A673 (cell line): ENCODE data around the gene GALNTL6.

Source experiments
- CTCF ChIP-seq: fragments of 300-800, 200-600 bp; sonication (generic); conservative IDR thresholded peaks from 2 replicates; pipeline ENCODE4 v1.5.1; 2017; ENCODE audit warnings: low read depth, mild to moderate bottlenecking, antibody characterized with exemption, low read length, moderate library complexity, mixed read lengths
- EZH2 ChIP-seq: fragments of 200-600 bp; sonication (generic); IDR thresholded peaks from 2 replicates; pipeline ENCODE4 v1.6.1; 2017; ENCODE audit warnings: borderline replicate concordance, low read depth, mild to moderate bottlenecking, mixed read lengths, antibody characterized with exemption, low read length; ENCODE audit not compliant: poor library complexity, severe bottlenecking

- peak; percentile 38; the same call in 1 of the 2 replicates for TF ChIP-seq CTCF
- no peak for TF ChIP-seq EZH2
These were observed 875.3 kb downstream of the GALNTL6 start for GRCh38 chr4:172688534-172688933.
